Gastrocnemius medialis (tissue), 4 donors: ENCODE data around the gene C14orf180. TPM values are rescaled to one million over a fixed set of nuclear protein-coding genes. Genes with fewer than 3 reads are reported as not detected.

Experiments used
- ATAC-seq, 2 donors: fragments of 150-250 bp; one replicate each; pipeline ENCODE4 v1.9.1; 2016
- DNase-seq, 2 donors: peaks; one replicate each; pipeline ENCODE4 v3.0.0-alpha.2; 2019
- H3K27ac ChIP-seq, 4 donors: fragments of 200-600 bp; sonication (generic); 1 replicate in 1 of 4; 2 replicates in 3 of 4; pipeline ENCODE4 v1.5.1; 2016 to 2018; ENCODE audit warnings: mild to moderate bottlenecking in 2 of 4, moderate library complexity in 1 of 4
- H3K27me3 ChIP-seq, 3 donors: fragments of 200-600 bp; sonication (generic) in 2 of 3; 1 replicate in 1 of 3; 2 replicates in 2 of 3; pipeline versions ENCODE4 v1.5.1 to v1.6.0; 2016 to 2019; ENCODE audit warnings: mild to moderate bottlenecking in 1 of 3, moderate library complexity in 1 of 3
- H3K36me3 ChIP-seq, 2 donors: fragments of 200-600 bp; sonication (generic) in 1 of 2; one replicate each; pipeline ENCODE4 v1.5.1; 2017 to 2018
- H3K4me1 ChIP-seq, 2 donors: fragments of 200-600 bp; sonication (generic) in 1 of 2; one replicate each; pipeline ENCODE4 v1.5.1; 2016 to 2017; ENCODE audit warnings: mild to moderate bottlenecking in 2 of 2
- H3K4me3 ChIP-seq, 4 donors: fragments of 200-600 bp; sonication (generic) in 3 of 4; 1 replicate in 1 of 4; 2 replicates in 3 of 4; pipeline ENCODE4 v1.5.1; 2016 to 2019; ENCODE audit warnings: mild to moderate bottlenecking in 2 of 4
- H3K9me3 ChIP-seq, 3 donors: fragments of 200-600 bp; sonication (generic) in 2 of 3; 1 replicate in 1 of 3; 2 replicates in 2 of 3; pipeline ENCODE4 v1.5.1; 2016 to 2019
- CTCF ChIP-seq, 5 experiments: fragments of 450-650 bp in 3 of 5; fragments of 200-600 bp in 2 of 5; sonication (generic) in 2 of 5; IDR thresholded peaks in 4 of 5; conservative IDR thresholded peaks in 1 of 5; 1 replicate in 4 of 5; 2 replicates in 1 of 5; pipeline ENCODE4 v1.5.1; 2016 to 2019; ENCODE audit warnings: antibody characterized with exemption in 5 of 5, mild to moderate bottlenecking in 3 of 5, moderate library complexity in 3 of 5
- POLR2A ChIP-seq, 2 donors: fragments of 450-650 bp; IDR thresholded peaks; one replicate each; pipeline ENCODE4 v1.6.1; 2017; ENCODE audit warnings: antibody characterized with exemption in 2 of 2, mild to moderate bottlenecking in 2 of 2, moderate library complexity in 2 of 2
- in situ Hi-C, 4 donors: fragments of 200-750 bp; cut with MboI; loops; one replicate each; pipeline versions ENCODE4 v1.15.0 to v1.8.0; 2017; ENCODE audit warnings: low sequenced_read_pairs in 4 of 4
- intact Hi-C: fragments of 100-400 bp; cut with DNase I; formaldehyde crosslinking; loops from one replicate; pipeline ENCODE4 v1.15.1; 2023; ENCODE audit warnings: low total_unique reads
- total RNA-seq, 4 donors: library from RNA; depleted of rRNA; stranded (reverse); fragments of >200 nt; gene quantifications; one replicate each; pipeline versions ENCODE4 v1.1.0 to v1.2.3, GENCODE V29; 2016

Gene C14orf180
- total RNA-seq, 4 donors from 2014 or later: 0.16 to 1.5 (median 0.25) TPM

GRCh38 chr14:104557766-104558165 lies 21.8 kb upstream of the C14orf180 start:
- DNase-seq: no peak
- TF ChIP-seq POLR2A (IDR thresholded peaks at IDR 0.05) (no peak), CTCF (IDR thresholded peaks at IDR 0.05 in 4 of 5, conservative IDR thresholded peaks at IDR 0.05 in 1 of 5) (no peak)
- Histone ChIP-seq H3K27me3 (peaks cover 0 to 5% (median 0%) of the 10 kb centered on the region in 3 donors), H3K4me1 (no peaks in the 10 kb centered on the region), H3K36me3 (no peaks in the 10 kb centered on the region), H3K27ac (no peak overlapping the region), H3K9me3 (no peaks in the 10 kb centered on the region), H3K4me3 (no peak overlapping the region)
- in situ Hi-C loops: loop anchor here in 3 of 4 donors (25.0 kb wide), 1 partner anchor 420 kb away; the partner anchor contains the start of gene KIF26A (in 3 of the 3)
- ATAC-seq: no peak
- intact Hi-C loops: no loop called here

- Histone ChIP-seq H3K4me1 (no peaks in the 10 kb centered on the region), H3K27me3 (peaks cover 0 to 3% (median 0%) of the 10 kb centered on the region in 3 donors), H3K36me3 (no peaks in the 10 kb centered on the region), H3K4me3 (no peak overlapping the region), H3K9me3 (no peaks in the 10 kb centered on the region), H3K27ac (no peak overlapping the region)
- in situ Hi-C loops: loop anchor here in 3 of 4 donors (25.0 kb wide), 1 partner anchor 421 kb away; the partner anchor contains the start of gene KIF26A (in 3 of the 3)
- intact Hi-C loops: no loop called here
- ATAC-seq: no peak
- no peak for TF ChIP-seq POLR2A (IDR thresholded peaks at IDR 0.05)
- no peak for TF ChIP-seq CTCF (IDR thresholded peaks at IDR 0.05 in 4 of 5, conservative IDR thresholded peaks at IDR 0.05 in 1 of 5)
- DNase-seq: no peak
Measured at GRCh38 chr14:104558231-104559027, 21.1 kb upstream of the C14orf180 start.

GRCh38 chr14:104559028-104559803 lies 20.3 kb upstream of the C14orf180 start:
- intact Hi-C loops: no loop called here
- in situ Hi-C loops: loop anchor here in 3 of 4 donors (25.0 kb wide), 1 partner anchor 422 kb away; the partner anchor contains the start of gene KIF26A (in 3 of the 3)
- ATAC-seq (no peak), DNase-seq (no peak)
- Histone ChIP-seq H3K27ac (no peak overlapping the region), H3K36me3 (no peaks in the 10 kb centered on the region), H3K9me3 (no peaks in the 10 kb centered on the region), H3K4me1 (no peaks in the 10 kb centered on the region), H3K4me3 (no peak overlapping the region), H3K27me3 (no peaks in the 10 kb centered on the region)
- no peak for TF ChIP-seq POLR2A (IDR thresholded peaks at IDR 0.05)
- no peak for TF ChIP-seq CTCF (IDR thresholded peaks at IDR 0.05 in 4 of 5, conservative IDR thresholded peaks at IDR 0.05 in 1 of 5)

- H3K9me3 ChIP-seq: no peaks in the 10 kb centered on the region
- H3K4me1 ChIP-seq: no peaks in the 10 kb centered on the region
- intact Hi-C loops (loop anchor here (5.0 kb wide), 1 partner anchor 483 kb away; no protein-coding TSS in a partner anchor), in situ Hi-C loops (loop anchor here in 3 of 4 donors (25.0 kb wide), 1 partner anchor 423 kb away; the partner anchor contains the start of gene KIF26A (in 3 of the 3))
- H3K36me3 ChIP-seq: no peaks in the 10 kb centered on the region
- TF ChIP-seq POLR2A (IDR thresholded peaks at IDR 0.05): no peak
- no peak for TF ChIP-seq CTCF (IDR thresholded peaks at IDR 0.05 in 4 of 5, conservative IDR thresholded peaks at IDR 0.05 in 1 of 5)
- H3K27me3 ChIP-seq: peaks cover 0 to 5% (median 1%) of the 10 kb centered on the region in 3 donors
- H3K4me3 ChIP-seq: no peak overlapping the region
- H3K27ac ChIP-seq: no peak overlapping the region
- ATAC-seq (no peak), DNase-seq (no peak)
Measured at GRCh38 chr14:104559804-104560585, 19.6 kb upstream of the C14orf180 start.
